ENCODE data around the gene FIZ1. TPM values are rescaled to one million over a fixed set of nuclear protein-coding genes. Genes with fewer than 3 reads are reported as not detected.

The FIZ1 gene
- total RNA-seq, 4 donors from 2014 or later: 8.3 to 17.3 (median 11.4) TPM

DNA sequence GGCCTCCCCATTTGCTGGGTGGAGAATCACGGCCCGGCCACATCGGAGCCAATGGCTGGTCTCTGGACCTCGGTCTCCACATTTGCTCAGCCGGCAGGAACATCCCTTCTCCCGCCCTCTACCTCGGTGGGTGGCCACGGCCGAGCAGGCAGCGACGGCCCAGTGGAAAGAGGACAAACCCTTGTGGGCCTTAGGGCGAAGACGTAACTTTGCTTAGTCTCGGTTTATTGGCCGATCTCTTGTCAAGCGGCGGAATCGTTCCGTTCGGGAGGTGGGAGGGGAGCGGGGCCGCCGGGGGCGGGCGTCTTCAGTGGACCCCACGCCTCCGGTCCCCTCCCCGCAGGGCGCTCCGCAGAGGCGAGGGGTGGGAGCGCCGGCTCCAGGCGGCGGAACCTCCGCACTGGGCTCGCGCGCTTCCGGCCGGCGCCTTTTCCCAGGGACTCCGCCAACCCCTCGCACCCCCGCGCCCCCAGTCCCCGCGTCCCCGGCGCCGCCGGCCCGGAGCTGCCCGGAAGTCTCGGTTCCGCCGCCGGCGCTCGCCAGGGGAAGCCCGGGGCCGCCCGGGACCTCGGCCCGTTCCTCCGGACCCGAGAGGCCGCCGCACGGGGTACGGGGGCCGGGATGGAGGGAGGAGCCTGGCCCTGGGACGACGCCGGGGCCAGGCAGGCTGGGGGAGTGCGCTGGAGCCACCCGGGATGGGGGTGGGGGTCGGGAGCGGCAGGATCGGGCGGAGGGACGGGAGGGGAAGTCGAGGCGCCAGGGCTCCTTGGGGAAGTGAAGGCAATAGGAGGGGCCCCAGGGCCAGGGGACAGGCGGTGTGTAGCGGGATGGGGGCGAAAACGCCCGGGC, 41.5 kb upstream of the FIZ1 start, which contains the start of gene ZNF580:
ZNF580 (plus strand) TSS at position 426 of the 849 bp plus-strand sequence. CDS start 1,507 bp downstream, outside the sequence.
- intact Hi-C loops (cut with DNase I): no loop called here
- Histone ChIP-seq H3K27me3 (no peaks in the 10 kb centered on the region), H3K9me3 (no peaks in the 10 kb centered on the region), H3K4me3 (peak within 1 kb of the TSS; percentile 74 to 91 (median 87)), H3K27ac (replicated peaks in 1 of 4) (peak within 1 kb of the TSS; percentile 94 to 97 (median 94)), H3K36me3 (peaks cover 0 to 26% (median 14%) of the 10 kb centered on the region in 4 donors), H3K4me1 (peaks cover 68 to 92% (median 89%) of the 10 kb centered on the region in 4 donors)
- DNase-seq (ENCODE audit: extremely low spot score): no peak
- WGBS: 1% methylated on average over 34 of the region's 89 CpGs
- no peak for TF ChIP-seq EP300 (IDR thresholded peaks at IDR 0.05)
- peak; percentile 38 to 40 for TF ChIP-seq POLR2AphosphoS5 (IDR thresholded peaks at IDR 0.05)
- TF ChIP-seq, protein P1, sequence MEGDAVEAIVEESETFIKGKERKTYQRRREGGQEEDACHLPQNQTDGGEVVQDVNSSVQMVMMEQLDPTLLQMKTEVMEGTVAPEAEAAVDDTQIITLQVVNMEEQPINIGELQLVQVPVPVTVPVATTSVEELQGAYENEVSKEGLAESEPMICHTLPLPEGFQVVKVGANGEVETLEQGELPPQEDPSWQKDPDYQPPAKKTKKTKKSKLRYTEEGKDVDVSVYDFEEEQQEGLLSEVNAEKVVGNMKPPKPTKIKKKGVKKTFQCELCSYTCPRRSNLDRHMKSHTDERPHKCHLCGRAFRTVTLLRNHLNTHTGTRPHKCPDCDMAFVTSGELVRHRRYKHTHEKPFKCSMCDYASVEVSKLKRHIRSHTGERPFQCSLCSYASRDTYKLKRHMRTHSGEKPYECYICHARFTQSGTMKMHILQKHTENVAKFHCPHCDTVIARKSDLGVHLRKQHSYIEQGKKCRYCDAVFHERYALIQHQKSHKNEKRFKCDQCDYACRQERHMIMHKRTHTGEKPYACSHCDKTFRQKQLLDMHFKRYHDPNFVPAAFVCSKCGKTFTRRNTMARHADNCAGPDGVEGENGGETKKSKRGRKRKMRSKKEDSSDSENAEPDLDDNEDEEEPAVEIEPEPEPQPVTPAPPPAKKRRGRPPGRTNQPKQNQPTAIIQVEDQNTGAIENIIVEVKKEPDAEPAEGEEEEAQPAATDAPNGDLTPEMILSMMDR (IDR thresholded peaks at IDR 0.05): no peak
- TF ChIP-seq POLR2A (IDR thresholded peaks at IDR 0.05; ENCODE audit: low read depth): no peak

DNA sequence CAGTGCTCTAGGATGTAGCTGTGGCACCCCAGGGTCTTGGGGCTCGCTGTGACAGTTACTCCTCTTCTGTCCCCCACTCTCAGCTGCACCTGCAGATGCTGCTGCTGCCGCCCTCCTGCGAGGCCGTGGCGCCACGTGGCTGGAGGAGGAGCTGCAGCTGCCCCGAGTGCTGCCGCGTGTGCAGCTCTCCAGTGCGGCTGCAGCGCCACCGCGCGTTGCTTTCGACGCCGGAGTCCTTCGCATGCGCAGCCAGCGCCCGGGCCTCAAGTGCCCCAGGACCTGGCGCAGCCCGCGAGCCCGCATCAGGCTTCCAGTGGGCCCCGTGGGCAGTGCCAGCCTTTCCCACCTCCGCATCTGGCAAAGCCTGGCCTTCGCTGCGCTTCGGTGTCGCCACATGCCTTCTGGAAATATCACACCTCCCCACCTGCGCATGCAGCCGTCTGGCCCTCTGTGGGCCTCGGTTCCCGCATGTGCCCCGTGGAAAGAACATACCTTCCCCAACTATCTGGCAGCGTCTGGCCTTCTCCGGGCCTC, 40.8 kb upstream of the FIZ1 start:
- Histone ChIP-seq H3K9me3 (no peaks in the 10 kb centered on the region), H3K27ac (replicated peaks in 1 of 4) (peak overlapping the region; percentile 94 to 97 (median 94)), H3K4me3 (peak overlapping the region; percentile 74 to 91 (median 87)), H3K27me3 (no peaks in the 10 kb centered on the region), H3K4me1 (peaks cover 71 to 94% (median 88%) of the 10 kb centered on the region in 4 donors), H3K36me3 (peaks cover 0 to 19% (median 9%) of the 10 kb centered on the region in 4 donors)
- TF ChIP-seq POLR2A (IDR thresholded peaks at IDR 0.05; ENCODE audit: low read depth) (no peak), POLR2AphosphoS5 (IDR thresholded peaks at IDR 0.05) (peak in 1 of 2 donors; percentile 47), EP300 (IDR thresholded peaks at IDR 0.05) (no peak)
- TF ChIP-seq, protein P1 (IDR thresholded peaks at IDR 0.05): peak; percentile 35 to 58 (median 55)
- no peak for DNase-seq (ENCODE audit: extremely low spot score)
- 0% methylated on average over 2 of the region's 38 CpGs for WGBS
- intact Hi-C loops (cut with DNase I): no loop called here

DNA sequence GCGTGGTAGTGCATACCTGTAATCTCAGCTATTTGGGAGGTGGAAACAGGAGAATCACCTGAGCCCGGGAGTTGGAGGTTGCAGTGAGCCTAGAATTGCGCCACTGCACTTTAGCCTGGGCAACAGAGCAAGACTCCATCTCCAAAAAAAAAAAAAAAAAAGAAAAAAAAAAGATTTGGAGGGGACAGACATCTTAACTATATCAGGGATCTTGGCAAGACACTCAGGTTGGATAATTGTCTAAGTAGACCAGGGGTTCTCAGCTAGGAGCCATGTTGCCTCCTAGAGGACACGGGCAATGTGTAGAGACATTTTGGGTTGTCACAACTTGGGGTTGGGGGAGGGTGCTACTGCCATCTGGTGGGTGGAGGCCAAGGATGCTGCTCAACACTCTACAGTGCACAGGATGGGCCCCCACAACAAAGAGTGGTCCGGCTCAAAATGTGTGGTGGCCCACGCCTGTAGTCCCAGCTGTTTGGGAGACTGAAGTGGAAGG, 39.6 kb upstream of the FIZ1 start:
- Histone ChIP-seq H3K4me3 (no peak overlapping the region), H3K4me1 (peaks cover 68 to 88% (median 83%) of the 10 kb centered on the region in 4 donors), H3K27ac (replicated peaks in 1 of 4) (peak overlapping the region in 3 of 4 donors; percentile 94 to 97 (median 94)), H3K36me3 (peaks cover 0 to 12% (median 1%) of the 10 kb centered on the region in 4 donors), H3K27me3 (no peaks in the 10 kb centered on the region), H3K9me3 (no peaks in the 10 kb centered on the region)
- WGBS: 83% methylated on average over 6 of the region's 6 CpGs
- no peak for DNase-seq (ENCODE audit: extremely low spot score)
- TF ChIP-seq EP300 (IDR thresholded peaks at IDR 0.05): no peak
- TF ChIP-seq, protein P1 (IDR thresholded peaks at IDR 0.05): peak in 2 of 3 experiments; percentile 7 to 47
- no peak for TF ChIP-seq POLR2AphosphoS5 (IDR thresholded peaks at IDR 0.05)
- no peak for TF ChIP-seq POLR2A (IDR thresholded peaks at IDR 0.05; ENCODE audit: low read depth)
- intact Hi-C loops (cut with DNase I): no loop called here

DNA sequence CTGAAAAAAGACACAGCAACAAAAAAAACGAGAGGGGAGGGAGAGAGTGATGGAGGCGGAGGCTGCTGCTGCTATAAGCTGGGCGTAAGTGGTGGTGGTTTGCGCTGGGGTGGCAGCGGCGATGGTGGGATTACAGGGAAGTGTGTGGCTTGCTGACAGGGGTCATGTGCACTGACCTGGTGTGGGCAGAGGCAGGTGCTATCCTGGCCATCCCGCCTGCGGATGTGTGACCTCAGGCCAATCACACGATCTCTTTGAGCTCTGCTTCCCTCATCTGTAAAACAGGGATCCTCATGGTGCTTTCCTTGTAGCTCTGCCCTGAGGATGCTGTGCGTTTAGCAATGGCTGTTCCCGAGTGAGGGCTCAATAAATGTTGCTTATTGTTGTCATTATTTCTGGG, 38.2 kb upstream of the FIZ1 start:
- no peak for TF ChIP-seq POLR2A (IDR thresholded peaks at IDR 0.05; ENCODE audit: low read depth)
- TF ChIP-seq, protein P1 (IDR thresholded peaks at IDR 0.05): no peak
- TF ChIP-seq POLR2AphosphoS5 (IDR thresholded peaks at IDR 0.05): no peak
- no peak for TF ChIP-seq EP300 (IDR thresholded peaks at IDR 0.05)
- intact Hi-C loops (cut with DNase I): no loop called here
- peaks cover 0 to 12% (median 1%) of the 10 kb centered on the region in 4 donors for H3K36me3 ChIP-seq
- no peak overlapping the region for H3K4me3 ChIP-seq
- H3K9me3 ChIP-seq: no peaks in the 10 kb centered on the region
- H3K27ac ChIP-seq (replicated peaks in 1 of 4): peak overlapping the region in 1 of 4 donors; percentile 5
- peaks cover 61 to 83% (median 76%) of the 10 kb centered on the region in 4 donors for H3K4me1 ChIP-seq
- 76% methylated on average over 10 of the region's 11 CpGs for WGBS
- DNase-seq (ENCODE audit: extremely low spot score): no peak
- H3K27me3 ChIP-seq: no peaks in the 10 kb centered on the region

Data from esophagus muscularis mucosa (tissue), 4 donors.